ENCODE measurements around the gene TM2D3. TPM values are rescaled to one million over a fixed set of nuclear protein-coding genes. Genes with fewer than 3 reads are reported as not detected.

TM2D3 gene
- total and polyA plus RNA-seq, 10 of the 15 experiments (the other 5 are each of a cell fraction or from before 2014, with no cell fraction given), result 28.3 to 84.5 (median 45.0) TPM

DNA sequence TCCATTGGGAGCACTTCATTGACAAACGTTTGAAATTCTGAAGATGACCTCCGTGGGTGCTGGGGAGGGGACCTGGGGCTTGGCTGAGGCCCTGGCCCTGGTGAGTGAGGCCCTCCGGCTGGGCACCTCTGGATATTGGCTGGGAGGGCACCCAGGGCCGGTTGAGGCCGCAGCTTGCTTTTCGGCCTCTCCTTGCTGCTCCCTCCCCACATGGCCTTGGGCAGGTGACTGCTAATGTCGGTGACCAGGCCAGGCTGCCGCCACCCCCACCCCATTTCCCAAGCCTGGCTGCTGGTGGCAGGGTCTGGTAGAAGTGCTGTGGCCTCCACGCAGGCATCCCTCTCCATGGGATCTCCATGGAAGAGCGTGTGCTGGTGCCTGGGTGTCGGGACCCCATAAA, 39.5 kb downstream of the TM2D3 start:
- Histone ChIP-seq H4K20me1 (ENCODE audit: control insufficient read depth, insufficient read depth) (no peaks in the 10 kb centered on the region), H3K27me3 (replicated peaks in 1 of 2; ENCODE audit: control insufficient read depth in 2 of 2, insufficient read depth in 2 of 2, low read length in 1 of 2) (no peaks in the 10 kb centered on the region), H3K4me1 (ENCODE audit: control insufficient read depth, insufficient read depth, low read length) (no peaks in the 10 kb centered on the region), H2AFZ (ENCODE audit: control insufficient read depth, low read depth, low read length) (no peak overlapping the region), H3K4me2 (ENCODE audit: control insufficient read depth, insufficient read depth) (no peak overlapping the region), H3K36me3 (ENCODE audit: control insufficient read depth in 2 of 2, insufficient read depth in 2 of 2, low read length in 1 of 2) (no peaks in the 10 kb centered on the region), H3K79me2 (ENCODE audit: control insufficient read depth, insufficient read depth, low read length) (no peaks in the 10 kb centered on the region), H3K9ac (ENCODE audit: control insufficient read depth, insufficient read depth, low read length) (no peak overlapping the region), H3K9me3 (replicated peaks; ENCODE audit: control insufficient read depth, insufficient read depth, low read length) (no peaks in the 10 kb centered on the region), H3K4me3 (no peak overlapping the region), H3K27ac (ENCODE audit: control insufficient read depth, insufficient read depth) (no peak overlapping the region)
- no peak for TF ChIP-seq BRCA1 (IDR thresholded peaks at IDR 0.05; ENCODE audit: low read depth, low read length)
- RAD21 ChIA-PET (ENCODE audit: unreplicated experiment), result no interaction called here
- CTCF ChIA-PET, result interaction anchor here (0.6 kb wide), 1 partner anchor 29 kb away, joined by 5 read pairs; no protein-coding TSS in a partner anchor
- intact Hi-C loops (cut with micrococcal nuclease; ENCODE audit: unreplicated experiment), result no loop called here
- FAIRE-seq (no peak), DNase-seq (ENCODE audit: low read depth, low spot score) (no peak), ATAC-seq (no peak)
- POLR2A ChIA-PET, result no interaction called here
- 60% methylated on average over 11 of the region's 11 CpGs for WGBS (ENCODE audit: insufficient coverage, insufficient replicate concordance, low lambda C conversion rate, missing lambda C conversion rate)
- in situ Hi-C loops (cut with MboI), result no loop called here
- SMC1A ChIA-PET (ENCODE audit: uncharacterized antibody, unreplicated experiment), result no interaction called here
- BruUV-seq (replicated peaks), result no TSS peak

DNA sequence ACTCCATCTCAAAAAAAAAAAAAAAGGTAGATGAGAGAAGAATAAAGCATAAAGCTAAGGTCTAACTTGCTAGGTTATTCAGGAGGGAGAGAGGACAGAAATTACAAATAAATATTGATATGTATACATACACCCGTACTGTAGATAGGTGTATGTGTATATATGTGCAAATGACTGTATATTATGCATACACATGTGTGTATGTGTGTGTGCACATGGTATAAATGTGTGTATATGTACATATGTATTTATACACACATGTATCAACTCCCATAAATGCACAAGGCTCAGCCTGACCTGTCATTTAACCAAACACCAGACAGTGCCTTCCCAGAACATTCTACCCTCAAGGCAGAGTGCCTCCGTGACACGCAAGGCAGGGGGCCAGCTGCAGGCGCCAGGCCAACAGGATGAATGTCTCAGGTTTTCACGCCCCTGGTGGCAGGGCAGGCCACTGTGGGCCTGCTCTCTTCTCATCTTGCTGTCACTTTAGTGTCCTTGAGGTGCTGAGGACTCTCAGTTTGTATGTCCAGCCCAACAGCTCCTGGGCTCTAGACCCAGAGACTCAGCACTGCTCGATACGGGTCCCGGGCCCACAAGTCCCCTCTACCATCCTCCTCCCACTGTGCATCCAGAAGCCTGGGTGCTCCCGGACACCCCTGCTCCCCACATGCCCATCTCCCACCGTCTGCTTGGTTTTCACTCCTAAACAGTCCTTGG, 40.4 kb downstream of the TM2D3 start:
- no TSS peak for BruUV-seq (replicated peaks)
- no peaks in the 10 kb centered on the region for H3K36me3 ChIP-seq (ENCODE audit: control insufficient read depth in 2 of 2, insufficient read depth in 2 of 2, low read length in 1 of 2)
- no peaks in the 10 kb centered on the region for H3K79me2 ChIP-seq (ENCODE audit: control insufficient read depth, insufficient read depth, low read length)
- no peaks in the 10 kb centered on the region for H4K20me1 ChIP-seq (ENCODE audit: control insufficient read depth, insufficient read depth)
- ChIA-PET CTCF (no interaction called here), POLR2A (no interaction called here), RAD21 (ENCODE audit: unreplicated experiment) (no interaction called here), SMC1A (ENCODE audit: uncharacterized antibody, unreplicated experiment) (no interaction called here)
- H3K9ac ChIP-seq (ENCODE audit: control insufficient read depth, insufficient read depth, low read length), result no peak overlapping the region
- 49% methylated on average over 10 of the region's 10 CpGs for WGBS (ENCODE audit: insufficient coverage, insufficient replicate concordance, low lambda C conversion rate, missing lambda C conversion rate)
- FAIRE-seq, result no peak
- no peak overlapping the region for H2AFZ ChIP-seq (ENCODE audit: control insufficient read depth, low read depth, low read length)
- no peak overlapping the region for H3K4me2 ChIP-seq (ENCODE audit: control insufficient read depth, insufficient read depth)
- no peaks in the 10 kb centered on the region for H3K9me3 ChIP-seq (replicated peaks; ENCODE audit: control insufficient read depth, insufficient read depth, low read length)
- intact Hi-C loops (cut with micrococcal nuclease; ENCODE audit: unreplicated experiment) (no loop called here), in situ Hi-C loops (cut with MboI) (no loop called here)
- no peak for ATAC-seq
- no peaks in the 10 kb centered on the region for H3K4me1 ChIP-seq (ENCODE audit: control insufficient read depth, insufficient read depth, low read length)
- H3K4me3 ChIP-seq, result no peak overlapping the region
- no peak overlapping the region for H3K27ac ChIP-seq (ENCODE audit: control insufficient read depth, insufficient read depth)
- DNase-seq (ENCODE audit: low read depth, low spot score), result no peak
- H3K27me3 ChIP-seq (replicated peaks in 1 of 2; ENCODE audit: control insufficient read depth in 2 of 2, insufficient read depth in 2 of 2, low read length in 1 of 2), result no peaks in the 10 kb centered on the region
- TF ChIP-seq, protein P1, sequence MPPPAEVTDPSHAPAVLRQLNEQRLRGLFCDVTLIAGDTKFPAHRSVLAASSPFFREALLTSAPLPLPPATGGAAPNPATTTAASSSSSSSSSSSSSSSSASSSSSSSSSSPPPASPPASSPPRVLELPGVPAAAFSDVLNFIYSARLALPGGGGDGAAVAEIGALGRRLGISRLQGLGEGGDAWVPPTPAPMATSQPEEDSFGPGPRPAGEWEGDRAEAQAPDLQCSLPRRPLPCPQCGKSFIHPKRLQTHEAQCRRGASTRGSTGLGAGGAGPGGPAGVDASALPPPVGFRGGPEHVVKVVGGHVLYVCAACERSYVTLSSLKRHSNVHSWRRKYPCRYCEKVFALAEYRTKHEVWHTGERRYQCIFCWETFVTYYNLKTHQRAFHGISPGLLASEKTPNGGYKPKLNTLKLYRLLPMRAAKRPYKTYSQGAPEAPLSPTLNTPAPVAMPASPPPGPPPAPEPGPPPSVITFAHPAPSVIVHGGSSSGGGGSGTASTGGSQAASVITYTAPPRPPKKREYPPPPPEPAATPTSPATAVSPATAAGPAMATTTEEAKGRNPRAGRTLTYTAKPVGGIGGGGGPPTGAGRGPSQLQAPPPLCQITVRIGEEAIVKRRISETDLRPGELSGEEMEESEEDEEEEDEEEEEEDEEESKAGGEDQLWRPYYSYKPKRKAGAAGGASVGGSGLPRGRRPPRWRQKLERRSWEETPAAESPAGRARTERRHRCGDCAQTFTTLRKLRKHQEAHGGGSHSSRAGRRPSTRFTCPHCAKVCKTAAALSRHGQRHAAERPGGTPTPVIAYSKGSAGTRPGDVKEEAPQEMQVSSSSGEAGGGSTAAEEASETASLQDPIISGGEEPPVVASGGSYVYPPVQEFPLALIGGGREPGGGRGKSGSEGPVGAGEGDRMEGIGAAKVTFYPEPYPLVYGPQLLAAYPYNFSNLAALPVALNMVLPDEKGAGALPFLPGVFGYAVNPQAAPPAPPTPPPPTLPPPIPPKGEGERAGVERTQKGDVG (CRISPR knock-in tag; IDR thresholded peaks at IDR 0.05), result no peak
- TF ChIP-seq RCOR1 (conservative IDR thresholded peaks at IDR 0.05; ENCODE audit: low read depth, low read length) (no peak), WRNIP1 (IDR thresholded peaks at IDR 0.05; ENCODE audit: borderline replicate concordance, low read depth, low read length) (no peak), RB1 (IDR thresholded peaks at IDR 0.05; ENCODE audit: borderline replicate concordance) (no peak), STAT3 (IDR thresholded peaks at IDR 0.05; ENCODE audit: low read depth, low read length) (no peak), HDAC2 (IDR thresholded peaks at IDR 0.05) (no peak), SPI1 (IDR thresholded peaks at IDR 0.05; ENCODE audit: borderline replicate concordance, insufficient read depth, low read depth, low read length) (no peak), FOXM1 (IDR thresholded peaks at IDR 0.05; ENCODE audit: low read depth, low read length) (no peak), HCFC1 (IDR thresholded peaks at IDR 0.05; ENCODE audit: low read length) (no peak), CREM (IDR thresholded peaks at IDR 0.05; ENCODE audit: low read depth) (no peak)
- TF ChIP-seq, protein P2, sequence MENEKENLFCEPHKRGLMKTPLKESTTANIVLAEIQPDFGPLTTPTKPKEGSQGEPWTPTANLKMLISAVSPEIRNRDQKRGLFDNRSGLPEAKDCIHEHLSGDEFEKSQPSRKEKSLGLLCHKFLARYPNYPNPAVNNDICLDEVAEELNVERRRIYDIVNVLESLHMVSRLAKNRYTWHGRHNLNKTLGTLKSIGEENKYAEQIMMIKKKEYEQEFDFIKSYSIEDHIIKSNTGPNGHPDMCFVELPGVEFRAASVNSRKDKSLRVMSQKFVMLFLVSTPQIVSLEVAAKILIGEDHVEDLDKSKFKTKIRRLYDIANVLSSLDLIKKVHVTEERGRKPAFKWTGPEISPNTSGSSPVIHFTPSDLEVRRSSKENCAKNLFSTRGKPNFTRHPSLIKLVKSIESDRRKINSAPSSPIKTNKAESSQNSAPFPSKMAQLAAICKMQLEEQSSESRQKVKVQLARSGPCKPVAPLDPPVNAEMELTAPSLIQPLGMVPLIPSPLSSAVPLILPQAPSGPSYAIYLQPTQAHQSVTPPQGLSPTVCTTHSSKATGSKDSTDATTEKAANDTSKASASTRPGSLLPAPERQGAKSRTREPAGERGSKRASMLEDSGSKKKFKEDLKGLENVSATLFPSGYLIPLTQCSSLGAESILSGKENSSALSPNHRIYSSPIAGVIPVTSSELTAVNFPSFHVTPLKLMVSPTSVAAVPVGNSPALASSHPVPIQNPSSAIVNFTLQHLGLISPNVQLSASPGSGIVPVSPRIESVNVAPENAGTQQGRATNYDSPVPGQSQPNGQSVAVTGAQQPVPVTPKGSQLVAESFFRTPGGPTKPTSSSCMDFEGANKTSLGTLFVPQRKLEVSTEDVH (IDR thresholded peaks at IDR 0.05; ENCODE audit: low read depth, partially characterized antibody), result no peak
